ENCODE results near the gene DBI. TPM values are rescaled to one million over a fixed set of nuclear protein-coding genes. Genes with fewer than 3 reads are reported as not detected.

The DBI gene
- 10 to 100 TPM; 50.6 to 88.7 (median 53.4) TPM for total RNA-seq
- 100 to 1,000 TPM; 198 to 264 (median 199) TPM for polyA plus RNA-seq
- long read RNA-seq, donor 1, transcript DBI-202 (4 exons, 637 nt) = major isoform, 11 of 12 reads
- long read RNA-seq, donor 1, partial matches to known transcripts = 0 of 12 reads
- long read RNA-seq, donor 1, other reads (novel, unspliced or antisense) = 1 of 12 reads
- long read RNA-seq, donor 2, transcript DBI-202 (4 exons, 637 nt) = major isoform, 30 of 32 reads
- long read RNA-seq, donor 2, partial matches to known transcripts = 0 of 32 reads
- long read RNA-seq, donor 2, other reads (novel, unspliced or antisense) = 2 of 32 reads

DNA sequence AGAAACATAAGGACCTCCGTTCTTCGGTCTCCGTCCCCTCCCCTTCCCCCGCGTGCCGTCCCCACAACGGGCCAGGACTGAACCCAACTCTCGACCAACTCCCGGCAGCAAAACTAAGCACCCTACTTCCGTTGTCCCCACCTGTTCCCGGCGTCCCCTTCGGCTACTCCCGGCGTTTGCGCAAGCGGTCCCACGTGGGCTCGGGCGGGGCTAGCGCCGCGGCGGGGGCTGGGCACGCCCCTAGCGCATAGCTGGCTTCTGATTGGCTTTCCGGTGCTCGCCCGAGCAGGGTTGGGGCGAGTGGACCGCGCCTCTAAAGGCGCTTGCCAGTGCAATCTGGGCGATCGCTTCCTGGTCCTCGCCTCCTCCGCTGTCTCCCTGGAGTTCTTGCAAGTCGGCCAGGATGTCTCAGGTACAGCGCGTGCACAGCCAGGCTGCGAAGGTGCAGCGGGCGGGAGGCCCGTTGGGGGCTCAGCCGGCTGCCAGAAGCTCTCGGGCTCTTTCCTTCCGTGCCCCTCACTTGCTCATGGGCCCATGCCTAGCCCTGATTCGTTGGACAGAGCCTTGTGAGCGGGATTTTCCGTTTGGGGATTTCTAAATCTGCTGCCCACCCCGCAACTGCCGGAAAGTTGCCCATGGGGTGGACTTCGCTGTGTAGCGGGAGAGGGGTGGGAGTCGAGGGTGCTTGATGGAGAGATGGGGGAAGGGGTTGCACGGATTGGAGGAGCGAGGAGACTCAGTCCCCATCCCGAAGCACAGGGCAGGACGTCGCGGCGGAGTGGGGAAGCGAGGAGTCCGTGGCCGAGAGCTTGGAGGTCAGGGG is at the start of gene DBI, which contains the start of gene C2orf76:
Gene DBI, plus strand, starts transcription at position 329 of the 823 bp plus-strand sequence. Its CDS starts 75 bp downstream, at position 404.
Gene C2orf76, minus strand, starts transcription at position 186 of the 823 bp plus-strand sequence. CDS start 26,875 bp downstream, outside the sequence.
- peak; percentile 94 to 96 (median 96) for ATAC-seq
- Histone ChIP-seq H3K27ac (peak within 1 kb of the TSS; percentile 98), H3K9me3 (no peaks in the 10 kb centered on the region), H3K4me1 (peaks cover 29% of the 10 kb centered on the region), H3K36me3 (ENCODE audit: insufficient read depth in 1 of 2, low read depth in 1 of 2) (peaks cover 8 to 31% of the 10 kb centered on the region in 2 donors), H3K4me3 (peak within 1 kb of the TSS; percentile 85), H3K27me3 (ENCODE audit: insufficient read depth in 3 of 3, low read length in 2 of 3) (no peaks in the 10 kb centered on the region)
- peak; percentile 95 to 98 for DNase-seq
- no peak for TF ChIP-seq CTCF (IDR thresholded peaks at IDR 0.05)
- WGBS, 3 donors = 0 to 1% (median 1%) methylated on average over 61 to 65 of the region's 65 CpGs
- intact Hi-C loops (cut with DNase I) = loop anchor here (5.0 kb wide), 2 partner anchors 40 to 55 kb away; no protein-coding TSS in a partner anchor

DNA sequence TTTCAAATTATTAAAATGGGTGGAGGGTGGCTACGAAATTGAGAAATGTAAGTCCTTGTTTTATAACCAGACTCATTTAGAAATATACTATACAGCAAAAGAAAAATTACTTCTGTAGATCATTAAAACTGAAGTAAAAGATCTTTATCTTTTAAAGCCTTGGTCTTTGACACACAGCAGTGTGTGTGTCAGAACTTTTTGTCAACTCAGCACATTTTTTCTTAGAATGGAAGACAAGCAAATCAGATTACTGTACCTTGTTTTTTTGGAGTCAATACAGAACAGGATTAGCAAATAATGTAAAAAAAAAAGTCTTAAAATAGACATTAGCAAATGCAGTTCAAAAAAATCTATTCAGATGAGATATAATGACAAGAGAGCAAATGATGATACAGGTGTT is 49.2 kb upstream of the DBI start:
- H3K9me3 ChIP-seq = no peaks in the 10 kb centered on the region
- no peak overlapping the region for H3K27ac ChIP-seq
- ATAC-seq (no peak), DNase-seq (no peak)
- TF ChIP-seq CTCF (IDR thresholded peaks at IDR 0.05) = no peak
- H3K36me3 ChIP-seq (ENCODE audit: insufficient read depth in 1 of 2, low read depth in 1 of 2) = no peaks in the 10 kb centered on the region
- H3K27me3 ChIP-seq (ENCODE audit: insufficient read depth in 3 of 3, low read length in 2 of 3) = no peaks in the 10 kb centered on the region
- intact Hi-C loops (cut with DNase I) = no loop called here
- H3K4me3 ChIP-seq = no peak overlapping the region
- H3K4me1 ChIP-seq = peaks cover 26% of the 10 kb centered on the region
- 97 to 98% (median 97%) methylated on average over 1 of the region's 1 CpG for WGBS, 3 donors

DNA sequence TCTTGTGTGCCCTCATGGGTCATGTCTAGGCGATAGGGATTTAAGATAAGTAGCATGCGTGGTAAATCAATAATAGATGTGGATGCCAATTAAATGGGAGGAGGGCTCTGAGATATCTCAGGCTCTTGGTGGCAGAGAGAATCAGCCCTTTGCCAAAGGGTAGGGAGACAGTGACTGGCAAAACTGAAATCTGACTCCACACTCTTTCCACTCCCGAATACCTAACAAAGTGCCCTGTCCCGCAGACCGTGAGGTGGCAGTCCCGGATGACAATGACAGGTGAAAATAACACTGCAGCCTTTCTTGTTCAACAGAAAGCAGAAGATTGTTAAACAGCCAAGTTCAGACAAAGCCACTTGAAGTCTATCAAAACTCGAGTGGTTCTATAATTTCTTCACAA is 47.2 kb upstream of the DBI start:
- intact Hi-C loops (cut with DNase I) = no loop called here
- WGBS, 3 donors = 26 to 50% (median 43%) methylated on average over 7 of the region's 7 CpGs
- ATAC-seq = peak; percentile 78 to 87 (median 87)
- Histone ChIP-seq H3K27ac (peak overlapping the region; percentile 13), H3K36me3 (ENCODE audit: insufficient read depth in 1 of 2, low read depth in 1 of 2) (no peaks in the 10 kb centered on the region), H3K4me3 (peak overlapping the region; percentile 36), H3K9me3 (no peaks in the 10 kb centered on the region), H3K4me1 (peaks cover 20% of the 10 kb centered on the region), H3K27me3 (ENCODE audit: insufficient read depth in 3 of 3, low read length in 2 of 3) (no peaks in the 10 kb centered on the region)
- no peak for DNase-seq
- TF ChIP-seq CTCF (IDR thresholded peaks at IDR 0.05) = no peak

- no peak for DNase-seq
- no peak overlapping the region for H3K4me3 ChIP-seq
- no peak overlapping the region for H3K27ac ChIP-seq
- TF ChIP-seq CTCF (IDR thresholded peaks at IDR 0.05) = no peak
- no peak for ATAC-seq
- no peaks in the 10 kb centered on the region for H3K9me3 ChIP-seq
- H3K27me3 ChIP-seq (ENCODE audit: insufficient read depth in 3 of 3, low read length in 2 of 3) = no peaks in the 10 kb centered on the region
- H3K36me3 ChIP-seq (ENCODE audit: insufficient read depth in 1 of 2, low read depth in 1 of 2) = no peaks in the 10 kb centered on the region
- H3K4me1 ChIP-seq = peaks cover 11% of the 10 kb centered on the region
- intact Hi-C loops (cut with DNase I) = loop anchor here in 1 of 2 donors (10.0 kb wide), 1 partner anchor 151 kb away; no protein-coding TSS in a partner anchor
- WGBS, 3 donors = 88 to 95% (median 89%) methylated on average over 8 of the region's 8 CpGs
These were observed 43.3 kb upstream of the DBI start for GRCh38 chr2:119323459-119323858.
